Mucosa of descending colon (tissue), 3 donors: Measurements from ENCODE around the gene AQP5. TPM values are rescaled to one million over a fixed set of nuclear protein-coding genes. Genes with fewer than 3 reads are reported as not detected.

Experiments used
- ATAC-seq: fragments of 200-7000 bp; cut with Tn5 transposase; one replicate; pipeline ENCODE4 v1.9.1; 2020; ENCODE audit warnings: mild to moderate bottlenecking, moderate library complexity
- DNase-seq, 3 donors: peaks; one replicate each; pipeline ENCODE4 v3.0.0-alpha.2; 2020
- H3K36me3 ChIP-seq: fragments of 200-600 bp; one replicate; pipeline ENCODE4 v1.8.0; 2021; ENCODE audit warnings: low read depth, mild to moderate bottlenecking
- H3K4me1 ChIP-seq: fragments of 200-600 bp; one replicate; pipeline ENCODE4 v1.8.0; 2021; ENCODE audit warnings: low read depth, mild to moderate bottlenecking
- H3K4me3 ChIP-seq: fragments of 200-600 bp; one replicate; pipeline ENCODE4 v1.8.0; 2021; ENCODE audit warnings: mild to moderate bottlenecking
- H3K9me3 ChIP-seq: fragments of 200-600 bp; one replicate; pipeline ENCODE4 v1.8.0; 2021; ENCODE audit warnings: mild to moderate bottlenecking
- CTCF ChIP-seq: fragments of 200-600 bp; IDR thresholded peaks from one replicate; pipeline ENCODE4 v1.8.0; 2022; ENCODE audit warnings: antibody characterized with exemption, mild to moderate bottlenecking
- intact Hi-C, 2 donors: fragments of 100-400 bp; cut with DNase I in 1 of 2; cut with micrococcal nuclease in 1 of 2; formaldehyde crosslinking; loops; one replicate each; pipeline versions ENCODE4 v1.11.0 to v1.11.1; 2022; cut with DNase I, micrococcal nuclease
- long read RNA-seq, 2 donors: library from polyadenylated mRNA; unstranded; transcript quantifications; one replicate each; pipeline ENCODE4 v2.0.0, GENCODE V29; 2019 to 2021
- total RNA-seq, 3 donors: library from RNA; stranded (reverse); fragmentation: NEBNext Ultra II Directional in 2 of 3; extraction: Animal tissue kit (Norgen Biotek cat#: 25700) in 2 of 3; gene quantifications; one replicate each; pipeline versions ENCODE4 v1.2.1 to v1.2.4, GENCODE V29; 2021 to 2023
- donor health status: DM: no; HTN: no; CAD: no; lungs with moderate emphysema.
- donor health status: DM: no; HTN: no; CAD: no.
- donor health status: DM: no; HTN: yes; CAD: no.

The AQP5 gene
- not detected for total RNA-seq
- long read RNA-seq, donor 1 = 0 reads
- long read RNA-seq, donor 2 = 0 reads

DNA sequence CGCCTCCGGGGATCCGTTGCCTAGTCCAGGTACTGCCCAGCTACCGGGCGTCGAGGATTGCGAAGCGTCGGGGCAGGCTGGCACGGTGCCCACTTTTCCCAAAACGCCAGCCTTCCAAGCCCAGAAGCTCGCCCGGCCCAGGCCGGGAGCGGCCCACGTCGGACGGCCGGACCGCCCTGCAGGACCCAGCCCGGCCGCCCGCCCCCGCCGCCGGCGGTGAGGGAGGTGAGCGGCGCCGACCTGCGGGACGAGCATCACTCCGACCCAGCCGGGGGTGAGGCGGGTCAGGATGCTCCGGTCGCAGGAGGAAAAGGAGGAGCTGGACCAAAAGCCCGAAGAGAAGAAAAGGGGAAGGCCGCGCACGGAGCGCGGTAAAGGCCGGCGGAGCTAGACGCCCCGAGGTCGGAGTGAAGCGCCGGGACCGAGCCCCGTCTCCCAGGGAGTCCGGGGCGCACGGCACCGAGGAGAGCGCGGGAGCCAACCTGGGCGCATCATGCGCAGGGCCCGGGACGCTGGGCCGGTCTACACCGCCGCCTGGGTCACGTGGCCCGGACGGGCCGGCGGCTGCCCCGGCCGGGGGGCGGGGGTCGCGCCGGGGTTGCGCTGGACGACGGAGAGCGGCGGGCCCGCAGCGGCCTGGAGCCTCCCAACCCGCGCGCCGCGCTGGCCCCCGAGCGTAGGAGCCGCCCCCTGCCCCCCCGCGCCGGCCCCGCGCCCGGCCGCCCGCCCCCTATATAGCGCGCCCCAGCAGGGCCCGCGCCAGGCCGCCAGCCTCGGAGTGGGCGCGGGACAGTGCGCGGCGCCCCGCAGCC lies at the start of gene AQP5:
TSS of gene AQP5 (plus strand) at position 762 of the 812 bp plus-strand sequence. CDS start 146 bp downstream, outside the sequence.
- no peaks in the 10 kb centered on the region for H3K36me3 ChIP-seq
- H3K9me3 ChIP-seq = no peaks in the 10 kb centered on the region
- H3K4me3 ChIP-seq = no peak within 1 kb of the TSS
- TF ChIP-seq CTCF = no peak
- no peak for ATAC-seq
- no peak for DNase-seq
- intact Hi-C loops = loop anchor here in 1 of 2 donors (10.0 kb wide), 1 partner anchor 93 kb away; the partner anchor contains the start of gene ASIC1
- H3K4me1 ChIP-seq = no peaks in the 10 kb centered on the region

DNA sequence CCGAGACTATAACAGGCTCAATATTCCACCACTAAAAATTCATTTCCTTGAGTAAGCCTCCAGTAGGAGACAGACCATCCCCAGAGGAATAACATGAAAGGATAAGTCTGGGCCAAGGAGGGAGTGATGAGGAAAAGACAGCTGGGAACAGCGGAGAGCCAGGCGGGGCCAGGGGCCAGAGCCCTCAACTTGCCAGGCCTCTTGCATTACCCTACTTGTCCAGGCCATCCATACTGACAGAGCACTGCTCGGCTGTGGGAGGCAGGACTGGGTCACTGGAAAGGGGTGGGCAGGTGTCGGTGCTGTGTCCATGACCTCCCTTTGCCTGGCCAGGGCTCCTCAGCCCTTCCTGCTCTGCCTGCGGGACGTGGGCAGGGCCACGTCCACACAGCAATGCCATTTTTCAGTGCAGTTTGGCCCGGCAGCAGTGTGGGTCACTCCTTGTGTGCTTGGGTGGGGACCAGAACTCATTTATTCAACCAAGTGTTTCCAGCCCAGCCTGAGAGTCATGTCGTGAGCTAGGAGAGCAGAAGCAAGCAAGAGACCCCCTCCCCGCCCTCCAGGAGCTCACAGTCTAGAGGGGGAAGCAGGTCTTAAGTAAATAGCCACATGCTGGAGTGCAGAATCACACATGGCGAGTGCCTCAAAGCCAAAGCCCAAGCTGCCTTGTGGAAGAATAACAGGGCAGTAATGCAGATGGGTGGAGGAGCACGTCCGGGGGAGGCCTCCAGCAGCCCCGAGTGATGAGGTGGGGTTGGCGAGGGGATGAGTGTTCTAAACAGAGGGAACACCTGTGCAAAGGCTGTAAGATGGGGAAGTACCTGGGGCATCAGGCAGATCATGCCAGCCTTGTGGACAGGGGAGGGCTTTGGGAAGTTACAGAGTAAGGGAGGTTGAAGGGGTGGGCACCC lies 49.1 kb upstream of the AQP5 start:
- Histone ChIP-seq H3K36me3 (no peaks in the 10 kb centered on the region), H3K4me1 (no peaks in the 10 kb centered on the region), H3K9me3 (no peaks in the 10 kb centered on the region), H3K4me3 (no peak overlapping the region)
- no peak for ATAC-seq
- TF ChIP-seq CTCF = no peak
- intact Hi-C loops = no loop called here
- DNase-seq = no peak

GRCh38 chr12:49916129-49916919 lies 45.3 kb upstream of the AQP5 start:
- intact Hi-C loops = no loop called here
- H3K36me3 ChIP-seq = no peaks in the 10 kb centered on the region
- DNase-seq (no peak), ATAC-seq (no peak)
- no peaks in the 10 kb centered on the region for H3K4me1 ChIP-seq
- TF ChIP-seq CTCF = no peak
- H3K4me3 ChIP-seq = no peak overlapping the region
- no peaks in the 10 kb centered on the region for H3K9me3 ChIP-seq

GRCh38 chr12:49917166-49917787 lies 44.4 kb upstream of the AQP5 start:
- DNase-seq = no peak
- Histone ChIP-seq H3K4me1 (no peaks in the 10 kb centered on the region), H3K36me3 (no peaks in the 10 kb centered on the region), H3K9me3 (no peaks in the 10 kb centered on the region), H3K4me3 (no peak overlapping the region)
- ATAC-seq = no peak
- intact Hi-C loops = no loop called here
- TF ChIP-seq CTCF = no peak

GRCh38 chr12:49917788-49918173 lies 43.9 kb upstream of the AQP5 start:
- DNase-seq (no peak), ATAC-seq (no peak)
- no peak for TF ChIP-seq CTCF
- no peaks in the 10 kb centered on the region for H3K4me1 ChIP-seq
- no peak overlapping the region for H3K4me3 ChIP-seq
- intact Hi-C loops = no loop called here
- no peaks in the 10 kb centered on the region for H3K9me3 ChIP-seq
- no peaks in the 10 kb centered on the region for H3K36me3 ChIP-seq
